Pons (tissue), 1 donor: Measurements from ENCODE around the gene FILIP1.

ENCODE experiments used
- DNase-seq: peaks from one replicate; pipeline ENCODE4 v3.0.0-alpha.2; 2016; ENCODE audit warnings: low spot score

Gene FILIP1

DNA sequence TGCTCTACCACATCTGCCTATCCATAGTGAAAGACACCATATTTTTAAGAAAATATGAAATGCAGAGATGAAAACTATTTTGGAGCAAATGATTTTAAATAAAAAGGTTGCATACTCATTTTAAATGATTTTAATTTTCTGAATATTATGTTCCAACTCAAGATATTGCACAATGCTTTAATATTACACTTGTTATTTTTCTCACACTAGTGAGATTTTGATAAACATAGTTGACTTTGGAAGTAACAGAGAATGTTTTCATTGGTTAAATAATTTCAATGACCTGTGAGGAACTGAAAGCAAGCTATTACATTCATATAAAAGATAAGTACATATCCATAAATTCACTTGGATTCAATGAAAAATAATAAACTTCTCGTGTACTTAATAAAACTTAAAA is 201.9 kb downstream of the FILIP1 start:
- DNase-seq = no peak

DNA sequence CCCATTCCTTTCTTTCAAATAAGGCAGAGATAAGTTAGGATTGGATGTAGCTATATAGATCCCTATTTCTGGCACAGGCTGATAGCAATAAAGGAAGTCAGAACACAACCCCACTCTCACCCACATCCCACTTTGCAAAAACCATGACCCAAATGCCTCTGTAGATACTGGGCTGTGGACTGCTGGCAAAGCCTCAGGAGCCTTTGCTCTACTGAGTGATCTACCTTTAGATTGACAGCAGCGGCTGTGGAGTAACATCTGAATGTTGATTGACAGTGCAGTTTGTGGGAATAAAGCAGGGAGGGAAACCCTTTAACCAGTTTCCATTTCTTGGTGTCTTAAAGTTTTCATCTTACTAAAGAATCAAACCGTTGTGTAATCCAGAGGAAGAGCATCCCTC is 202.3 kb downstream of the FILIP1 start:
- no peak for DNase-seq

GRCh38 chr6:75290136-75290945 is 203.3 kb downstream of the FILIP1 start:
- peak; percentile 94 for DNase-seq

DNA sequence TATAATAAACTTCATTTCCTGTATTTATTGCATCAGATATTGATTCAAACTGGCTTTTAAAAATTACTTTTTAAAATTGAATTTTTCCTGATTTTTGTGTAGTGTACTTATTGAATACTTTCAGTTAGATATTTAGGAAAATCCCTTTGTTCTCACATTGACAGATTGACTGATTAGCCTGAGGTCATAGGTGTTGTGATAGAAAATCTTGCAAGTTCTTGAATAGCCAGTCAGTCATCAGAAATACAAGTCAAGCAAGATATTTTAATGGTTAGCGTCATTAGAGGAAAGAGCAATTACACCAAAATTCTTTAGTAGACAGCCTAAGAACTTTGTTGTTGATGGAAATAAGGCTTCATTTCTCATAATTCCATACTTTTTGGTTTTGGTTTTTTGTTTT is 205.6 kb downstream of the FILIP1 start:
- DNase-seq = no peak

DNA sequence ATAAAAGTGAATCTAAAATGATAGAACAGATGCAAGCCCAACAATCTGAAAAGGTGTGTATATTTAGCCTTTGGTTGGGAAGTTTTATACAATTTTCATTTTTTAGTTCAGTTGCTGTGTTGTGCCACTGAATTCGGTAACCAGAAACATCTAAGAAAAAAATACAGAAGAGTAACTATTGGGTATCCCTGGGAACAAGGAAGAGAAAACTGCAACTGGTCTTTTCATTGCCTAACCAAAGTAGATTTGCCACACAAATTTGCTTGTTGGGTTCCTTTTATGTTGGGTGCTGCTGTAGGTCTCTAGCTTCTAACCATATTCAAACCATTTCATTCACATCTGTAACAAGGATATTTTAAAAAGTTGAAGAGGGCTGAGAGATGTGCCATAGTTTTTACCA is 206.2 kb downstream of the FILIP1 start:
- no peak for DNase-seq

GRCh38 chr6:75286955-75287354 is 206.6 kb downstream of the FILIP1 start:
- DNase-seq = no peak

DNA sequence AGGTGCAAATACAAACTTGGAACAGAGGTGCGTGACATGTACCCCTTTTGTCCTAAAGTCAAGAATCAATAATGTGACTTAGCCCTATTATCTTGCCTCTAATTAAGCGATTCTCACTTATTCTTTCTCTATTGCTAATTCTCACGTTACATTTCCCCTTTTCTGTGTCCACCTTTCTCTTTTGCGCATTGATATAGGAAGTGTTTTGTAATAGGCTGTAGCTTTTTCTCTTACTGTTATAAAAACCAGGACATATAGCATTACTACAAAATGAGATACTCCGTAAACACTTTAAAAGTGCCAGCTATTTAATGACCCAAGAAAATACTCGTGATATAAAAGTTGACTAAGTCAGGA is 208.3 kb downstream of the FILIP1 start:
- no peak for DNase-seq

- peak; percentile 100 for DNase-seq
Observed at GRCh38 chr6:75284632-75285282, 208.8 kb downstream of the FILIP1 start, which contains the start of gene TMEM30A. Gene TMEM30A (minus strand): TSS chr6:75284792. CDS start chr6:75284638, 154 bp downstream.

GRCh38 chr6:75283907-75284631 is 209.5 kb downstream of the FILIP1 start:
- DNase-seq = no peak

GRCh38 chr6:75282706-75283105 is 210.9 kb downstream of the FILIP1 start:
- DNase-seq = no peak

- DNase-seq = no peak
Observed at GRCh38 chr6:75281653-75282052, 211.9 kb downstream of the FILIP1 start.

DNA sequence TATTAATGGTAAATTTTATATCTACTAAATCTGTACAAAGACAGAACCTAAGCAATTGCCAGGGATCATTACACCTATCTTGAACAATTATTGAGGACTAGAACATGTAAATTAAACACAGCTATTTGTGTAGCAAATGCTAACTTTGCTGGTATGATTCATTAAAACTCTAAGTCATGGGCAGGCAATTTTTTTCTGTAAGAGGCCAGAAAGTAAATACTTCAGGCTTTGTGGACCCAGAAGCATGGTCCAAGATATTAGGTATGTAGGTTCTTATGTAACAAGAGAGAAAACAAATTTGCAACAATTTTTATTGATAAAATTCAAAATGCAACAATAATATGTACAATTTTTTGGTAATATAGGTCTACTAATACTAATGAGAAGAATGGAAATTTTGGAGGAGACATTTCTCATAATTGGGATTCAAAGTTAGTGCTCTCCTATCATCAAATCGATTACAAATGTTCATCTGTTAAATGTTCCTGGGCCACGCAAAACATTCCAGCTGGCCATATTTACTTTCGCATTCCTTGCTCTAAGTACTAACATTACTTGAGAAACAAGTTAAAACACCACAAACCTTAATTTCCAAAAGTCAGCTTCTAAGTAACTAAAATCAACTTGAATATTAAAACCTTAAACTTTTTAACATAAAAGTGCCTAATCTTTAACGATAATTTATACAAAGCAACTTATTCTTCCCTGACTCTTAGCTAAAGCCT is 213.3 kb downstream of the FILIP1 start:
- DNase-seq = no peak

DNA sequence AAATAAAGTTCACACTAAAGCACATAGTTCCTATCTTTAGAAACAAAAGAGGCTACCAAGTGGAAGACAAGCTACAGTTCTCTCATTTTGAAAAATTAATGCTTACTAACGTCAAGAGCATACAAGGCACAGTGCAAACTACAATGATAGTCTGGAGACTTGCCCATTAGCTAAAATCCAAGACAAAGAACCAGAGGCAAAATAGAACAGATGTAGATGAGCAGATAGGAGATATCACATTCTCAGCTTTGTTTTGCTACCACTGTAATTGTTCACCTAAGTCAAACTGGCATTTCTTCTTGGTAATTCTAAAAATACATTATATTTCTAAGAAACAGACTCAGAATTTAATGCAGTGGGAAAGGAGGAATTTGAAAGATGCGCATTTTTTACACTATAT is 214.2 kb downstream of the FILIP1 start:
- DNase-seq = no peak

- no peak for DNase-seq
Observed at GRCh38 chr6:75278474-75279077, 215.0 kb downstream of the FILIP1 start.

DNA sequence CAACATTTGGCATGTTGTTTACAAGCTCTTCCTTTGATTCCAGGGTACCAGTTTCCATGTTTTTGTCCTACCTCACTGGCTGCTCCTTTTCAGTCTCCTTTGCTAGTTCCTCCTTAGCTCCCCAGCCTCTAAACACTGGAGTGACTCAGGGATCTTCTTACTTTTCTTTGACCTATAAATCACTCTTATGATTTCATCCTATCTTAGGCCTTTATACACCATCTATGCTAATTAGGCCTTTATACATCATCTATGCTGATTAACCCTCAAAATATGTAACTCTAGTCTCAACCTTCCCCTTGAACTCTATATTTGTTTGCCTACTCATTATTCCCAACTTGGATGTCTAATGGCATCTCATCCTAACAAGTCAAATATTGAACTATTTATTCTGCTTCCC is 218.5 kb downstream of the FILIP1 start:
- DNase-seq = no peak

- no peak for DNase-seq
Observed at GRCh38 chr6:75273009-75273408, 220.6 kb downstream of the FILIP1 start.

GRCh38 chr6:75272145-75272840 is 221.3 kb downstream of the FILIP1 start:
- DNase-seq = no peak

DNA sequence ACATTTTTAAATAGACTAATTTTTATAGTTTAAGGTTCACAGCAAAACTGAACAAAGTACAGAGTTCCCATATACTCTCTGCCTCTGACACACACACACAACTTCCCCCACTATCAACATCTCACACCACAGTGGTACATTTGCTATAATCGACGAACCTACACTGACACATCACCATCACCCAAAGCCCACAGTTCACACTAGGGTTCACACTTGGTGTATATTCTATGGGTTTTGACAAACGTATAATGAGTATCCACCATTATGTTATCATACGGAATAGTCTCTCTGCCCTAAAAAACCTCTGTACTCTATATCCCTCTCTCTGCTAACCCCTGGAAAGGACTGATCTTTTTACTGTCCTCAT is 224.6 kb downstream of the FILIP1 start:
- no peak for DNase-seq

DNA sequence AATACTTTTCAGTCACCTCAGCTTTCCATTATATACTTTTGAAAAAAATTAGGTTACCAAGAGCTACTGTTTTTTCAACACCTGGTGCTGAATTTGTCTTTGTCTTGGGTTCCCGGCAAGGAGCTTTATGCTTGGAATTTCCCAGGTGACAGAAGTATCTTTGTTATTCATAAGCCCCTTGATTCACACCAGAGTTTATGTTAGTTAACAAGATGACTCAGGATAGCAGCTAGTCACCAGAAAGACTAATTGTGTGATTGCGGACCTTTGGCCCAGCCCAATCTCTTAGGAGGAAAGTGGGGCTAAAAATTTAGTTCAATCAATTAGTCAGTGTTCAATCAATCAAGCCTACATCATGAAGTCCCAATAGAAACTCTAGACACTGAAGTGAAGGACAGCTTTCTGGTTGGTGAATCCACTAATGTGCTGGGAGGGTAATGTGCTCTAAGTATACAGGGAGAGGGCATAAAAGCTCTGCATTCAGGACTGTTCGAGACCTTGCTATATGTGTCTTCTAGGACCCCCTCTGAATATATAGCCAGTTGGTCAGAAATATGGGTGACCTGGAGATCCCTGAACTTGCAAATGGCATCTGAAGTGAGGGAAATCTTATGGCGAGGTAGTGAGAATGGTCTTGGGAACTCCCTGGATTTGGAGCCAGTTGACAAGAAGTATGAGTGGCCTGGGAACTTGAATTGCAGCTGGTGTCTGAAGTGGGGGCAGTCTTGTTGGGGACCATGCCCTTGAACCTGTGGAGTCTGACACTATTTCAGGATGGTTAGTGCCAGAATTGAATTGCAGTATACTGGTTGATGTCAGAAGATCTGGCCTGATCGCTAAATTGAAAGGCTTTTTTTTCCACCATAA is 225.2 kb downstream of the FILIP1 start:
- no peak for DNase-seq

GRCh38 chr6:75267461-75267860 is 226.1 kb downstream of the FILIP1 start:
- DNase-seq = no peak
